ENCODE data around the gene ARHGAP19. TPM values are rescaled to one million over a fixed set of nuclear protein-coding genes. Genes with fewer than 3 reads are reported as not detected.
"Not testable (repeated sequence)": the region's sequence is repeated elsewhere in the genome, so short reads cannot be mapped to it uniquely, and the experiment has no call there.

The ARHGAP19 gene
- total RNA-seq, 4 donors from 2014 or later: 3.7 to 15.4 (median 7.5) TPM

DNA sequence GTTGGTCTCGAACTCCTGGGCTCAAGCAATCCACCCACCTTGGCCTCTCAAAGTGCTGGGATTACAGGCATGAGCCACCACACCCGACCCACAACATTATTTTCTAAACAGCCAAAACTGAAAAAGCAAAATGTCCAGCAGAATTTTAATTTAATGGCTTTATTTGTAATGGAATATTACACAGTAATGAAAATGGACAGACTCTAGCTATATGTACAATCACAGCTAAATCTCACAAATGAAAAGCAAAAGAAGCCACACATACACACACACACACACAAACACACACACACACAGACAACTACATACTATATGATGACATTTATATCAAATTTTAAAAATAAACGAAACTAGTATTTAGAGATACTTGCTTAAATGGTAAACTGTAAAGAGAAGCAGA, 18.7 kb downstream of the ARHGAP19 start:
- no peak overlapping the region for H3K27ac ChIP-seq
- H3K4me3 ChIP-seq: no peak overlapping the region
- WGBS, 2 donors: 91 to 97% methylated on average over 3 of the region's 3 CpGs
- no peaks in the 10 kb centered on the region for H3K36me3 ChIP-seq
- H3K4me1 ChIP-seq: peaks cover 0 to 12% (median 9%) of the 10 kb centered on the region in 3 donors
- DNase-seq: no peak
- TF ChIP-seq POLR2A (IDR thresholded peaks at IDR 0.05): no peak
- TF ChIP-seq, protein P1, sequence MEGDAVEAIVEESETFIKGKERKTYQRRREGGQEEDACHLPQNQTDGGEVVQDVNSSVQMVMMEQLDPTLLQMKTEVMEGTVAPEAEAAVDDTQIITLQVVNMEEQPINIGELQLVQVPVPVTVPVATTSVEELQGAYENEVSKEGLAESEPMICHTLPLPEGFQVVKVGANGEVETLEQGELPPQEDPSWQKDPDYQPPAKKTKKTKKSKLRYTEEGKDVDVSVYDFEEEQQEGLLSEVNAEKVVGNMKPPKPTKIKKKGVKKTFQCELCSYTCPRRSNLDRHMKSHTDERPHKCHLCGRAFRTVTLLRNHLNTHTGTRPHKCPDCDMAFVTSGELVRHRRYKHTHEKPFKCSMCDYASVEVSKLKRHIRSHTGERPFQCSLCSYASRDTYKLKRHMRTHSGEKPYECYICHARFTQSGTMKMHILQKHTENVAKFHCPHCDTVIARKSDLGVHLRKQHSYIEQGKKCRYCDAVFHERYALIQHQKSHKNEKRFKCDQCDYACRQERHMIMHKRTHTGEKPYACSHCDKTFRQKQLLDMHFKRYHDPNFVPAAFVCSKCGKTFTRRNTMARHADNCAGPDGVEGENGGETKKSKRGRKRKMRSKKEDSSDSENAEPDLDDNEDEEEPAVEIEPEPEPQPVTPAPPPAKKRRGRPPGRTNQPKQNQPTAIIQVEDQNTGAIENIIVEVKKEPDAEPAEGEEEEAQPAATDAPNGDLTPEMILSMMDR (IDR thresholded peaks at IDR 0.05): no peak
- H3K27me3 ChIP-seq: no peaks in the 10 kb centered on the region
- intact Hi-C loops (cut with DNase I): no loop called here
- H3K9me3 ChIP-seq: no peaks in the 10 kb centered on the region

DNA sequence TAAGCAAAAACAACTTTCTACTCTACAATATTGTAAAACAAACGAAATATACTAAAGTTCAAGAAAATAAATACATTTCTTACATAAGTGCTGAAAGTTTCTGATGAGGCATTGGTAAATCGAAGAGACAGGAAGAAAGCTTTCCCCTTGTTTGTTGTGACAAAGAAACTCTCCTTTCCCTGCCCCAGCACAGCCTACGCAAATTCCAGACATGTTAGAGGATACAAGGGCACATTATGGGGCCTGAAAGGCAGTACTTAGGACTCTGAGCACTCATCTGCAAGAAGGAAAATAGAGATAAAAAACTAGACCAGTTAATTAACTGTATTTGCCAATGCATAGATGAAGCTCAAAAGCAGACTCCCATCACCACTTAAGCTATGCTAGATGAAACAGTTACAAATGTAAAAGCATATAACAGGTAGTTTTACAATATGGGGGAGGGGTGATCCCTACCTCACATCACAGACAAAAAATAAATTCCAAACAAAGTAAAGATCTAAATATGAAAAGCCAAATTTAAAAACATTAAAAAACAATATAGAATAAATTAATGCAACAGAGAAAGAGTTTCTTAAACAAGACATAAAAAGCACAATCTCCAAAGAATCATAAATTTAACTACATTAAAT, 21.8 kb downstream of the ARHGAP19 start:
- no peaks in the 10 kb centered on the region for H3K9me3 ChIP-seq
- WGBS, 2 donors: 65 to 72% methylated on average over 3 of the region's 3 CpGs
- no peaks in the 10 kb centered on the region for H3K4me1 ChIP-seq
- peaks cover 0 to 2% (median 0%) of the 10 kb centered on the region in 3 donors for H3K36me3 ChIP-seq
- H3K27me3 ChIP-seq: no peaks in the 10 kb centered on the region
- intact Hi-C loops (cut with DNase I): no loop called here
- TF ChIP-seq, protein P1 (IDR thresholded peaks at IDR 0.05): no peak
- no peak for TF ChIP-seq POLR2A (IDR thresholded peaks at IDR 0.05)
- no peak overlapping the region for H3K4me3 ChIP-seq
- no peak overlapping the region for H3K27ac ChIP-seq
- no peak for DNase-seq

DNA sequence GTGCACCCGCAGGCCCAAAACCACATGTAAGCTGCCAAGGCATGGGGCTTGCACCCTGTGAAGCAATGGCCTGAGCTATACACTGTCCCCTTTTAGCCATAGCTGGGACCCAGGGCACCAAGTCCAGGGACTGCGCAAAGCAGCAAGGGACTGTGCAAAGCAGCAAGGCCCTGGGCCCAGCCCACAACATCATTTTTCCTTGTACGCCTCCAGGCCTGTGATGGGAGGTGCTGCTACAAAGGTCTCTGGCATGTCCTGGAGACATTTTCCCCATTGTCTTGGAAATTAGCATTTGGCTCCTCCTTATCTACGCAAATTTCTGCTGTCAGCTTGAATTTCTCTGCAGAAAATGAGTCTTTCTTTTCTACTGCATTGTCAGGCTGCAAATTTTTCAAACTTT, 24.8 kb downstream of the ARHGAP19 start:
- 83 to 95% methylated on average over 3 of the region's 4 CpGs for WGBS, 2 donors
- DNase-seq: no peak
- intact Hi-C loops (cut with DNase I): no loop called here
- TF ChIP-seq, protein P1 (IDR thresholded peaks at IDR 0.05): no peak
- TF ChIP-seq POLR2A (IDR thresholded peaks at IDR 0.05): no peak
- Histone ChIP-seq H3K4me1 (no peaks in the 10 kb centered on the region), H3K27ac (no peak overlapping the region), H3K36me3 (peaks cover 0 to 29% (median 0%) of the 10 kb centered on the region in 3 donors), H3K27me3 (no peaks in the 10 kb centered on the region), H3K9me3 (no peaks in the 10 kb centered on the region), H3K4me3 (no peak overlapping the region)

DNA sequence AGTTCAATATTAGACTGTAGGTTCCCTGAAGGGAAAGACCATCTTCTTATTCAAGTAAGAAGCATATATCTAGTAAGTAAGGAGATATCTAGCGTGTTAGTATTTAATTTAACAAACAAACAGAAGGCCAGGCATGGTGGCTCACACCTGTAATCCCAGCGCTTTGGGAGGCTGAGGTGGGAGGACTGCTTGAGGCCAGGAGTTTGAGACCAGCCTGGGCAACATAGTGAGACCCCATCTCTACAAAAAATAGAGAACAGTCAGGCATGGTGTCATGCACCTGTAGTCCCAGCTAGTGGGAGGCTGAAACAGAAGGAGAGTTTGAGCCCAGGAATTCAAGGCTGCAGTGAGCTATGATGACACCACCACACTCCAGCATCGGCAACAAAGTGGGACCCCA, 27.3 kb downstream of the ARHGAP19 start:
- intact Hi-C loops (cut with DNase I); DNase-seq; H3K27me3 ChIP-seq; H3K4me3 ChIP-seq; H3K27ac ChIP-seq; H3K4me1 ChIP-seq; H3K9me3 ChIP-seq: not testable (repeated sequence)
- 91 to 98% methylated on average over 3 of the region's 3 CpGs for WGBS, 2 donors
- peaks cover 0 to 36% (median 0%) of the 10 kb centered on the region in 3 donors for H3K36me3 ChIP-seq

DNA sequence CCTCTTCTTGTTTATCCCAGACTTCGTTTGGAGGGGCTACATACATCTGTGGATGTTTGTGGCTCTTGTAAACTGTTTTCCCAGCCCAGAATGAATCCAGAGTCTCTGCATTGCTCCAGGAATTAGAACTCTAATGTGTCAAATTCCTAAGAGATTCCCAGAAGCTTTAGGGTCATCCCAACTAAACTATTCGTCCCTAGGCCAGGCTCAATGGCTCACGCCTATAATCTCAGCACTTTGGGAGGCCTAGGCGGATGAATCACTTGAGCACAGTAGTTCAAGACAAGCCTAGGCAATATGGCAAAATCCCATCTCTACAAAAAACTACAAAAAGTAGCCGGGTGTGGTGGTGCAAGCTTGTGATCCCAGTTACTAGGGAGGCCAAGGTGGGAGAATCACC, 28.5 kb downstream of the ARHGAP19 start:
- 81 to 85% methylated on average over 2 to 4 of the region's 5 CpGs for WGBS, 2 donors
- TF ChIP-seq, protein P1 (IDR thresholded peaks at IDR 0.05): no peak
- TF ChIP-seq POLR2A (IDR thresholded peaks at IDR 0.05): no peak
- no peaks in the 10 kb centered on the region for H3K27me3 ChIP-seq
- H3K4me3 ChIP-seq: no peak overlapping the region
- H3K36me3 ChIP-seq: peaks cover 0 to 42% (median 0%) of the 10 kb centered on the region in 3 donors
- H3K27ac ChIP-seq: no peak overlapping the region
- intact Hi-C loops (cut with DNase I): no loop called here
- no peaks in the 10 kb centered on the region for H3K4me1 ChIP-seq
- H3K9me3 ChIP-seq: no peaks in the 10 kb centered on the region
- no peak for DNase-seq

DNA sequence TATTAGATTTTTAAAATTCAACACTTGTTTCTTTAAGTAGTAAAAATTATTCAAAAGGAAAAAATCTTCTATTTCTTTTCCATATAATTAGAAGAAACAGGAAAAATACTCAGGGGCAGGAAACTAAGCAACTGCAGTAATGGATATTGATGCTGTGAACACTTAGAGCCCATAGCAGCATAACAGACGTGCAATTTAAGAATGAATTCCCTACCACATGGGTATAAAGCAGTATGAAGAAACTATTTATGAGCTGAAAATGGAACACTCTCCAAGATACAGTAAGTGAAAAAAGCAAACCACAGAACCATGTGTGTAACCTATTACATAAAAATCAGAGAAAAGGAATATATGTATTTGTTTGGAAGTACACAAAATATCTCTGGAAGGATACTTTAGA, 30.8 kb downstream of the ARHGAP19 start:
- Histone ChIP-seq H3K4me3 (no peak overlapping the region), H3K9me3 (no peaks in the 10 kb centered on the region), H3K27ac (no peak overlapping the region), H3K27me3 (no peaks in the 10 kb centered on the region), H3K4me1 (no peaks in the 10 kb centered on the region), H3K36me3 (peaks cover 0 to 60% (median 0%) of the 10 kb centered on the region in 3 donors)
- no peak for DNase-seq
- 81 to 89% methylated on average over 1 of the region's 1 CpG for WGBS, 2 donors
- intact Hi-C loops (cut with DNase I): no loop called here
- no peak for TF ChIP-seq POLR2A (IDR thresholded peaks at IDR 0.05)
- TF ChIP-seq, protein P1 (IDR thresholded peaks at IDR 0.05): no peak

All from esophagus squamous epithelium (tissue), 5 donors.